ENCODE results near the gene MYG1. TPM values are rescaled to one million over a fixed set of nuclear protein-coding genes. Genes with fewer than 3 reads are reported as not detected.
A peak's percentile ranks its signal among the peaks of the same experiment; 100 is the strongest.

Gene MYG1
- total and polyA plus RNA-seq, 2 of the 13 experiments (the other 11 are each of a cell fraction or from before 2014, with no cell fraction given), result 38.6 to 58.0 TPM

DNA sequence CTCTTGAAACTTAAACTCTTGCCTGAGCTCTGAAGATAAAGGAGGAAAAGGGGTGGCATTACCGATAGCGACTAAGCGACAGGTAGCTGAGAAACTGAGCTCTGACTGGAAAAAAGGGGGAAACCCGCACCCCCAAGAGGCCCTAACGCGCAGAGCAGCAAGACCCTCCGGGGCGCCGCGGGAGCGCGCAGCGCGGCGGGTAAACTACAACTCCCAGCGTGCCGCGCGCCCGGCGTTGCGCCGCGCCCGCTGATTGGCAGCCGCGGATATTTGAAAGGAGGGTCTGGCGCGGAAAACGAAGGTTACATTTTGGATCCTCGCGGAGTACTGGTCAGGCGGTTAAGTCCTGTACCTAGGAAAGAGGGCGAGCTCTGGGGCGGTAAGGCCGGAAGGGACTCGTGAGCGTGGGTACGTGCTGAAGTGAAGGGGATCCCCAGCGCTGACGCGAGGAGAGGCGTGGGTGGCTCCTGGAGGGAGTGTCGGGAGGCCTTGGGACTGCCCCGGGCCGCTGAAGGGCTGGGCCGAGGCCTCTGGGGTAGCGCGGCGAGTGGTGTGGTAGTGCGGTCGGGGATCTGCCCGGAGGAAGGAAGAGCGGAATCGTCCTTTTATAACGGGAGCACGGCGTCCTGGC lies 31.4 kb upstream of the MYG1 start, which contains the start of gene ESPL1 (continued):
- TF ChIP-seq ZNF329 (CRISPR knock-in tag; IDR thresholded peaks at IDR 0.05; ENCODE audit: low read depth), result no peak
- TF ChIP-seq ZNF510 (CRISPR knock-in tag; IDR thresholded peaks at IDR 0.05; ENCODE audit: low read depth), result no peak
- TF ChIP-seq, protein P1, sequence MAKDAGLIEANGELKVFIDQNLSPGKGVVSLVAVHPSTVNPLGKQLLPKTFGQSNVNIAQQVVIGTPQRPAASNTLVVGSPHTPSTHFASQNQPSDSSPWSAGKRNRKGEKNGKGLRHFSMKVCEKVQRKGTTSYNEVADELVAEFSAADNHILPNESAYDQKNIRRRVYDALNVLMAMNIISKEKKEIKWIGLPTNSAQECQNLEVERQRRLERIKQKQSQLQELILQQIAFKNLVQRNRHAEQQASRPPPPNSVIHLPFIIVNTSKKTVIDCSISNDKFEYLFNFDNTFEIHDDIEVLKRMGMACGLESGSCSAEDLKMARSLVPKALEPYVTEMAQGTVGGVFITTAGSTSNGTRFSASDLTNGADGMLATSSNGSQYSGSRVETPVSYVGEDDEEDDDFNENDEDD (CRISPR knock-in tag; IDR thresholded peaks at IDR 0.05; ENCODE audit: borderline replicate concordance), result peak; percentile 97
- TF ChIP-seq ZNF550 (CRISPR knock-in tag; IDR thresholded peaks at IDR 0.05; ENCODE audit: borderline replicate concordance), result no peak
- TF ChIP-seq PHF21A (CRISPR knock-in tag; IDR thresholded peaks at IDR 0.05), result no peak
- TF ChIP-seq, protein P2, sequence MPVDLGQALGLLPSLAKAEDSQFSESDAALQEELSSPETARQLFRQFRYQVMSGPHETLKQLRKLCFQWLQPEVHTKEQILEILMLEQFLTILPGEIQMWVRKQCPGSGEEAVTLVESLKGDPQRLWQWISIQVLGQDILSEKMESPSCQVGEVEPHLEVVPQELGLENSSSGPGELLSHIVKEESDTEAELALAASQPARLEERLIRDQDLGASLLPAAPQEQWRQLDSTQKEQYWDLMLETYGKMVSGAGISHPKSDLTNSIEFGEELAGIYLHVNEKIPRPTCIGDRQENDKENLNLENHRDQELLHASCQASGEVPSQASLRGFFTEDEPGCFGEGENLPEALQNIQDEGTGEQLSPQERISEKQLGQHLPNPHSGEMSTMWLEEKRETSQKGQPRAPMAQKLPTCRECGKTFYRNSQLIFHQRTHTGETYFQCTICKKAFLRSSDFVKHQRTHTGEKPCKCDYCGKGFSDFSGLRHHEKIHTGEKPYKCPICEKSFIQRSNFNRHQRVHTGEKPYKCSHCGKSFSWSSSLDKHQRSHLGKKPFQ (CRISPR knock-in tag; IDR thresholded peaks at IDR 0.05; ENCODE audit: insufficient replicate concordance), result no peak
- TF ChIP-seq ZNF12 (CRISPR knock-in tag; IDR thresholded peaks at IDR 0.05), result no peak
- TF ChIP-seq TSC22D2 (CRISPR knock-in tag; IDR thresholded peaks at IDR 0.05; ENCODE audit: borderline replicate concordance), result no peak; the same call in 1 of the 2 replicates
- TF ChIP-seq ZNF703 (CRISPR knock-in tag; IDR thresholded peaks at IDR 0.05; ENCODE audit: borderline replicate concordance), result no peak
- TF ChIP-seq, protein P3, sequence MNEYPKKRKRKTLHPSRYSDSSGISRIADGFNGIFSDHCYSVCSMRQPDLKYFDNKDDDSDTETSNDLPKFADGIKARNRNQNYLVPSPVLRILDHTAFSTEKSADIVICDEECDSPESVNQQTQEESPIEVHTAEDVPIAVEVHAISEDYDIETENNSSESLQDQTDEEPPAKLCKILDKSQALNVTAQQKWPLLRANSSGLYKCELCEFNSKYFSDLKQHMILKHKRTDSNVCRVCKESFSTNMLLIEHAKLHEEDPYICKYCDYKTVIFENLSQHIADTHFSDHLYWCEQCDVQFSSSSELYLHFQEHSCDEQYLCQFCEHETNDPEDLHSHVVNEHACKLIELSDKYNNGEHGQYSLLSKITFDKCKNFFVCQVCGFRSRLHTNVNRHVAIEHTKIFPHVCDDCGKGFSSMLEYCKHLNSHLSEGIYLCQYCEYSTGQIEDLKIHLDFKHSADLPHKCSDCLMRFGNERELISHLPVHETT (CRISPR knock-in tag; conservative IDR thresholded peaks at IDR 0.05), result 0 out of 2 replicates have a peak, but pooled peaks have one; percentile 22
- TF ChIP-seq ZNF816 (CRISPR knock-in tag; IDR thresholded peaks at IDR 0.05; ENCODE audit: borderline replicate concordance), result no peak
- TF ChIP-seq ZNF274 (CRISPR knock-in tag; IDR thresholded peaks at IDR 0.05), result no peak
- TF ChIP-seq ZNF530 (CRISPR knock-in tag; IDR thresholded peaks at IDR 0.05; ENCODE audit: low read depth), result no peak
- TF ChIP-seq, protein P4, sequence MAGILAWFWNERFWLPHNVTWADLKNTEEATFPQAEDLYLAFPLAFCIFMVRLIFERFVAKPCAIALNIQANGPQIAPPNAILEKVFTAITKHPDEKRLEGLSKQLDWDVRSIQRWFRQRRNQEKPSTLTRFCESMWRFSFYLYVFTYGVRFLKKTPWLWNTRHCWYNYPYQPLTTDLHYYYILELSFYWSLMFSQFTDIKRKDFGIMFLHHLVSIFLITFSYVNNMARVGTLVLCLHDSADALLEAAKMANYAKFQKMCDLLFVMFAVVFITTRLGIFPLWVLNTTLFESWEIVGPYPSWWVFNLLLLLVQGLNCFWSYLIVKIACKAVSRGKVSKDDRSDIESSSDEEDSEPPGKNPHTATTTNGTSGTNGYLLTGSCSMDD (CRISPR knock-in tag; IDR thresholded peaks at IDR 0.05), result no peak
- TF ChIP-seq KLF15 (CRISPR knock-in tag; IDR thresholded peaks at IDR 0.05; ENCODE audit: borderline replicate concordance), result no peak; the same call in 1 of the 2 replicates
- TF ChIP-seq ZNF354B (CRISPR knock-in tag; IDR thresholded peaks at IDR 0.05), result no peak
- no peak for TF ChIP-seq ZNF879 (CRISPR knock-in tag; IDR thresholded peaks at IDR 0.05)
- 0 out of 2 replicates have a peak, but pooled peaks have one; percentile 42 for TF ChIP-seq ZBTB7A (CRISPR knock-in tag; IDR thresholded peaks at IDR 0.05)
- TF ChIP-seq ZNF777 (CRISPR knock-in tag; IDR thresholded peaks at IDR 0.05), result no peak
- TF ChIP-seq ZNF337 (CRISPR knock-in tag; IDR thresholded peaks at IDR 0.05; ENCODE audit: borderline replicate concordance, low read depth), result no peak
- TF ChIP-seq ZMYM4 (CRISPR knock-in tag; IDR thresholded peaks at IDR 0.05), result peak; percentile 54; the same call in 1 of the 2 replicates
- no peak for TF ChIP-seq ZIK1 (CRISPR knock-in tag; IDR thresholded peaks at IDR 0.05; ENCODE audit: borderline replicate concordance, low read depth)
- TF ChIP-seq TOPORS (CRISPR knock-in tag; IDR thresholded peaks at IDR 0.05), result peak; percentile 65; the same call in 1 of the 2 replicates
- 0 out of 2 replicates have a peak, but pooled peaks have one; percentile 51 for TF ChIP-seq MIER3 (CRISPR knock-in tag; IDR thresholded peaks at IDR 0.05; ENCODE audit: borderline replicate concordance)
- TF ChIP-seq MBNL3 (CRISPR knock-in tag; conservative IDR thresholded peaks at IDR 0.05), result no peak
- TF ChIP-seq FOXK1 (CRISPR knock-in tag; IDR thresholded peaks at IDR 0.05; ENCODE audit: borderline replicate concordance, low read depth), result no peak

Data from HepG2 (cell line).